D721Med (cell line): Measurements from ENCODE around the gene TTYH1.

Experiments
- DNase-seq: peaks from one replicate; pipeline ENCODE4 v3.0.0; 2011; ENCODE audit warnings: low spot score; ENCODE audit not compliant: insufficient read length
- FAIRE-seq: peaks from 2 replicates; lab custom pipeline; 2011; peaks lifted over from hg19 to GRCh38; lab: Jason Lieb, UNC
- CTCF ChIP-seq: IDR thresholded peaks from 2 replicates; pipeline ENCODE4 v1.5.1; 2012; ENCODE audit warnings: mild to moderate bottlenecking, control low read depth; ENCODE audit not compliant: insufficient read depth; ENCODE audit errors: missing control alignments

The TTYH1 gene

GRCh38 chr19:54426291-54426931 is 11.1 kb downstream of the TTYH1 start:
- TF ChIP-seq CTCF, result no peak
- DNase-seq, result peak; percentile 11
- no peak for FAIRE-seq

- DNase-seq, result no peak
- no peak for TF ChIP-seq CTCF
- FAIRE-seq, result no peak
These were observed 12.3 kb downstream of the TTYH1 start for GRCh38 chr19:54427586-54427985.

- DNase-seq (no peak), FAIRE-seq (no peak)
- no peak for TF ChIP-seq CTCF
These were observed 13.3 kb downstream of the TTYH1 start for GRCh38 chr19:54428323-54429175.

GRCh38 chr19:54429176-54429495 is 13.9 kb downstream of the TTYH1 start:
- FAIRE-seq, result no peak
- no peak for TF ChIP-seq CTCF
- peak; percentile 6 for DNase-seq

- FAIRE-seq, result no peak
- no peak for TF ChIP-seq CTCF
- DNase-seq, result peak; percentile 11
These were observed 14.4 kb downstream of the TTYH1 start for GRCh38 chr19:54429545-54430227.

- DNase-seq, result peak; percentile 77
- FAIRE-seq, result no peak
These were observed 15.3 kb downstream of the TTYH1 start for GRCh38 chr19:54430306-54431254.

More at GRCh38 chr19:54430306-54431254, 15.3 kb downstream of the TTYH1 start:
- TF ChIP-seq CTCF, result peak; percentile 46
